H9 (cell line): ENCODE measurements around the gene PROX1. TPM values are rescaled to one million over a fixed set of nuclear protein-coding genes. Genes with fewer than 3 reads are reported as not detected.

Experiments
- DNase-seq: peaks from one replicate; pipeline ENCODE4 v3.0.0-alpha.2; 2017
- H2AFZ ChIP-seq: one replicate; pipeline ENCODE4 v1.6.1; 2013; ENCODE audit warnings: mild to moderate bottlenecking, low read length, control low read depth, moderate library complexity
- H2AK5ac ChIP-seq: 2 replicates; pipeline ENCODE4 v1.6.1; 2013; ENCODE audit warnings: low read length, control low read depth, mixed read lengths; ENCODE audit not compliant: insufficient read length
- H2BK120ac ChIP-seq: one replicate; pipeline ENCODE4 v1.6.1; 2013; ENCODE audit warnings: low read depth, mild to moderate bottlenecking, low read length, control low read depth, inconsistent platforms; ENCODE audit not compliant: poor library complexity, severe bottlenecking
- H2BK12ac ChIP-seq: 2 replicates; pipeline ENCODE4 v1.6.1; 2013; ENCODE audit warnings: low read length, control low read depth, mixed read lengths, low read depth; ENCODE audit not compliant: insufficient read length
- H2BK15ac ChIP-seq: 2 replicates; pipeline ENCODE4 v1.6.1; 2013; ENCODE audit warnings: low read depth, low read length, control low read depth
- H2BK20ac ChIP-seq: one replicate; pipeline ENCODE4 v1.6.1; 2013; ENCODE audit warnings: low read depth, mild to moderate bottlenecking, low read length, control low read depth, inconsistent platforms; ENCODE audit not compliant: poor library complexity, severe bottlenecking
- H2BK5ac ChIP-seq: 2 replicates; pipeline ENCODE4 v1.6.1; 2013; ENCODE audit warnings: low read length, control low read depth, mixed read lengths; ENCODE audit not compliant: insufficient read length
- H3K14ac ChIP-seq: 2 replicates; pipeline ENCODE4 v1.6.1; 2013; ENCODE audit warnings: low read length, control low read depth; ENCODE audit not compliant: insufficient read depth
- H3K18ac ChIP-seq: 2 replicates; pipeline ENCODE4 v1.6.1; 2013; ENCODE audit warnings: low read depth, mild to moderate bottlenecking, mixed read lengths, low read length, control low read depth; ENCODE audit not compliant: insufficient read length
- H3K23ac ChIP-seq: 2 replicates; pipeline ENCODE4 v1.6.1; 2013; ENCODE audit warnings: low read length, control low read depth, mixed read lengths, low read depth; ENCODE audit not compliant: insufficient read length
- H3K23me2 ChIP-seq: 2 replicates; pipeline ENCODE4 v1.6.1; 2013; ENCODE audit warnings: low read depth, mild to moderate bottlenecking, mixed read lengths, low read length, control low read depth; ENCODE audit not compliant: insufficient read length, poor library complexity, severe bottlenecking
- H3K27ac ChIP-seq: 2 replicates; pipeline ENCODE4 v1.5.1; 2013; ENCODE audit warnings: low read length, control low read depth, mixed read lengths, low read depth; ENCODE audit not compliant: insufficient read length
- H3K27me3 ChIP-seq: 2 replicates; pipeline ENCODE4 v1.6.1; 2013; ENCODE audit warnings: low read length, control low read depth, inconsistent platforms; ENCODE audit not compliant: insufficient read depth
- H3K4ac ChIP-seq: 2 replicates; pipeline ENCODE4 v1.6.1; 2013; ENCODE audit warnings: low read depth, mild to moderate bottlenecking, control low read depth, inconsistent platforms, low read length, moderate library complexity
- H3K4me1 ChIP-seq: 2 replicates; pipeline ENCODE4 v1.6.1; 2013; ENCODE audit warnings: low read length, control low read depth, inconsistent platforms; ENCODE audit not compliant: insufficient read depth
- H3K4me2 ChIP-seq: 2 replicates; pipeline ENCODE4 v1.6.1; 2013; ENCODE audit warnings: low read length, control low read depth, mixed read lengths; ENCODE audit not compliant: insufficient read length, insufficient read depth
- H3K56ac ChIP-seq: 2 replicates; pipeline ENCODE4 v1.6.1; 2013; ENCODE audit warnings: low read depth, mild to moderate bottlenecking, mixed read lengths, low read length, control low read depth; ENCODE audit not compliant: insufficient read length
- H3K79me1 ChIP-seq: 2 replicates; pipeline ENCODE4 v1.6.1; 2013; ENCODE audit warnings: low read depth, mild to moderate bottlenecking, moderate library complexity, low read length, control low read depth, inconsistent platforms; ENCODE audit not compliant: insufficient read depth, poor library complexity, severe bottlenecking
- H3K79me2 ChIP-seq: 2 replicates; pipeline ENCODE4 v1.6.1; 2013; ENCODE audit warnings: low read length, control low read depth, inconsistent platforms; ENCODE audit not compliant: insufficient read depth
- H3K9ac ChIP-seq: 2 replicates; pipeline ENCODE4 v1.6.1; 2013; ENCODE audit warnings: low read length, control low read depth, mixed read lengths; ENCODE audit not compliant: insufficient read length; ENCODE audit errors: extremely low read depth
- H3K9me3 ChIP-seq: one replicate; pipeline ENCODE4 v1.6.1; 2013; ENCODE audit warnings: low read depth, low read length, inconsistent platforms; ENCODE audit not compliant: control insufficient read depth
- H3T11ph ChIP-seq: one replicate; pipeline ENCODE4 v1.6.1; 2013; ENCODE audit warnings: mild to moderate bottlenecking, low read length, control low read depth, inconsistent platforms
- H4K20me1 ChIP-seq: one replicate; pipeline ENCODE4 v1.6.1; 2013; ENCODE audit not compliant: control insufficient read depth, insufficient read length, insufficient read depth
- H4K5ac ChIP-seq: 2 replicates; pipeline ENCODE4 v1.6.1; 2013; ENCODE audit warnings: low read depth, mild to moderate bottlenecking, mixed read lengths, low read length, control low read depth; ENCODE audit not compliant: insufficient read length
- H4K8ac ChIP-seq: replicated peaks from 2 replicates; pipeline ENCODE4 v1.6.1; 2013; ENCODE audit warnings: low read length, control low read depth, mixed read lengths, low read depth; ENCODE audit not compliant: insufficient read length
- H4K91ac ChIP-seq: 2 replicates; pipeline ENCODE4 v1.6.1; 2013; ENCODE audit warnings: low read depth, mild to moderate bottlenecking, moderate library complexity, mixed read lengths, low read length, control low read depth; ENCODE audit not compliant: insufficient read length
- H3K27ac Mint-ChIP-seq, 3 experiments: 2 replicates in 2 of 3; 3 replicates in 1 of 3; pipeline ENCODE4 v1.8.0; 2020 to 2021; ENCODE audit warnings: mixed read lengths in 3 of 3, mild to moderate bottlenecking in 1 of 3, moderate library complexity in 1 of 3
- H3K27me3 Mint-ChIP-seq: 2 replicates; pipeline ENCODE4 v1.8.0; 2021; ENCODE audit warnings: low read depth, mild to moderate bottlenecking, moderate library complexity, mixed read lengths
- H3K36me3 Mint-ChIP-seq, 3 experiments: 2 replicates in 2 of 3; 3 replicates in 1 of 3; pipeline ENCODE4 v1.8.0; 2020 to 2021; ENCODE audit warnings: low read depth in 3 of 3, mixed read lengths in 3 of 3; ENCODE audit not compliant: insufficient read depth in 1 of 3
- H3K4me1 Mint-ChIP-seq, 2 experiments: 2 replicates each; pipeline ENCODE4 v1.8.0; 2020; ENCODE audit warnings: mixed read lengths in 2 of 2
- H3K4me3 Mint-ChIP-seq, 2 experiments: 2 replicates in 1 of 2; 3 replicates in 1 of 2; pipeline ENCODE4 v1.8.0; 2020 to 2021; ENCODE audit warnings: mild to moderate bottlenecking in 2 of 2, mixed read lengths in 2 of 2, moderate library complexity in 1 of 2
- H3K9me3 Mint-ChIP-seq, 2 experiments: 2 replicates in 1 of 2; 3 replicates in 1 of 2; pipeline ENCODE4 v1.8.0; 2020; ENCODE audit warnings: mild to moderate bottlenecking in 2 of 2, mixed read lengths in 2 of 2, moderate library complexity in 1 of 2
- WGBS: extraction: QIAGEN DNeasy Blood & Tissue Kit; methylation state at CpG from one replicate; pipeline ENCODE4 v1.1.7; 2013; ENCODE audit warnings: missing lambda C conversion rate, low lambda C conversion rate, mixed read lengths; ENCODE audit not compliant: insufficient read length; ENCODE audit errors: extremely low coverage; 5-methylcytosine and 5-hydroxymethylcytosine counted together
- long read RNA-seq: library from polyadenylated mRNA; unstranded; transcript quantifications from one replicate; pipeline ENCODE4 v2.0.0, GENCODE V29; 2020
- total RNA-seq: library from RNA; stranded (reverse); gene quantifications from 2 replicates; pipeline ENCODE4 v1.2.1, GENCODE V29; 2021
- TF ChIP-seq, protein P1 (sequence below): fragments of 200-600 bp; sonication (generic); conservative IDR thresholded peaks from 3 replicates; pipeline ENCODE4 v1.8.0; 2021; ENCODE audit warnings: antibody characterized with exemption, mild to moderate bottlenecking

PROX1 gene, protein sequence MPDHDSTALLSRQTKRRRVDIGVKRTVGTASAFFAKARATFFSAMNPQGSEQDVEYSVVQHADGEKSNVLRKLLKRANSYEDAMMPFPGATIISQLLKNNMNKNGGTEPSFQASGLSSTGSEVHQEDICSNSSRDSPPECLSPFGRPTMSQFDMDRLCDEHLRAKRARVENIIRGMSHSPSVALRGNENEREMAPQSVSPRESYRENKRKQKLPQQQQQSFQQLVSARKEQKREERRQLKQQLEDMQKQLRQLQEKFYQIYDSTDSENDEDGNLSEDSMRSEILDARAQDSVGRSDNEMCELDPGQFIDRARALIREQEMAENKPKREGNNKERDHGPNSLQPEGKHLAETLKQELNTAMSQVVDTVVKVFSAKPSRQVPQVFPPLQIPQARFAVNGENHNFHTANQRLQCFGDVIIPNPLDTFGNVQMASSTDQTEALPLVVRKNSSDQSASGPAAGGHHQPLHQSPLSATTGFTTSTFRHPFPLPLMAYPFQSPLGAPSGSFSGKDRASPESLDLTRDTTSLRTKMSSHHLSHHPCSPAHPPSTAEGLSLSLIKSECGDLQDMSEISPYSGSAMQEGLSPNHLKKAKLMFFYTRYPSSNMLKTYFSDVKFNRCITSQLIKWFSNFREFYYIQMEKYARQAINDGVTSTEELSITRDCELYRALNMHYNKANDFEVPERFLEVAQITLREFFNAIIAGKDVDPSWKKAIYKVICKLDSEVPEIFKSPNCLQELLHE
- total RNA-seq: 0.72 and 0.83 TPM in 2 replicates
- long read RNA-seq: 0 reads

DNA sequence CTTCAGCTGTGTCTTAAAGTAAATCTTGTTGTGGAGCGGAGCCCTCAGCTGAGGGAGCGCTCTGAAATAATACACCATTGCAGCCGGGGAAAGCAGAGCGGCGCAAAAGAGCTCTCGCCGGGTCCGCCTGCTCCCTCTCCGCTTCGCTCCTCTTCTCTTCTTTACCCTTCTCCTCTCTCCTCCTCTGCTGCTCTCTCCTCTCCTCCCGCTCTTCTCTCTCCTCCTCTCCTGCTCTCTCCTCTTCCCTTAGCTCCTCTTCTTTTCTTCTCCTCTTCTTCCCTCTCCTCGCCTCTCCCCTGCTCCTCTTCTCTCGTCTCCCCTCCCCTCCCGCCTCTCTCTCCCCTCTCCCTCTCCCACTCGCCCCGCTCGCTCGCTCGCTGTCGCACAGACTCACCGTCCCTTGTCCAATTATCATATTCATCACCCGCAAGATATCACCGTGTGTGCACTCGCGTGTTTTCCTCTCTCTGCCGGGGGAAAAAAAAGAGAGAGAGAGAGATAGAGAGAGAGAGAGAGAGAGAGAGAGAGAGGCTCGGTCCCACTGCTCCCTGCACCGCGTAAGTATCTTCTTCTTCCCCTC is at the start of gene PROX1:
TSS of gene PROX1 (plus strand) at position 47 of the 580 bp plus-strand sequence. CDS start 8,563 bp downstream, outside the sequence.
- peak within 1 kb of the TSS; percentile 70 to 98 (median 82); a peak in 5 of 7 replicates for H3K27ac Mint-ChIP-seq
- Histone ChIP-seq H3K4ac (no peak within 1 kb of the TSS), H3K27ac (no peak within 1 kb of the TSS), H3K23ac (no peak within 1 kb of the TSS), H3K27me3 (peaks cover 50% of the 10 kb centered on the region), H3K9ac (peak within 1 kb of the TSS; percentile 10), H3K4me2 (peak within 1 kb of the TSS; percentile 93), H4K8ac (no peak within 1 kb of the TSS), H2BK12ac (no peak within 1 kb of the TSS), H3K79me1 (no peaks in the 10 kb centered on the region), H4K20me1 (no peaks in the 10 kb centered on the region), H3K14ac (no peak within 1 kb of the TSS; the same call in 1 of the 2 replicates), H3K18ac (no peak within 1 kb of the TSS), H3K9me3 (no peaks in the 10 kb centered on the region), H2AFZ (no peak within 1 kb of the TSS), H3K23me2 (peaks cover 33% of the 10 kb centered on the region), H2BK20ac (no peak within 1 kb of the TSS), H3K56ac (no peak within 1 kb of the TSS), H2BK15ac (no peak within 1 kb of the TSS), H3T11ph (no peak within 1 kb of the TSS), H4K91ac (no peak within 1 kb of the TSS), H2AK5ac (no peak within 1 kb of the TSS), H2BK120ac (no peak within 1 kb of the TSS), H2BK5ac (no peak within 1 kb of the TSS), H3K4me1 (no peaks in the 10 kb centered on the region), H3K79me2 (no peaks in the 10 kb centered on the region), H4K5ac (no peak within 1 kb of the TSS)
- H3K4me1 Mint-ChIP-seq: peaks cover 53 to 62% of the 10 kb centered on the region in 2 experiments
- no peaks in the 10 kb centered on the region; a peak in 1 of 5 replicates for H3K9me3 Mint-ChIP-seq
- WGBS: no CpG with 5 or more reads among the region's 29 CpGs
- no peaks in the 10 kb centered on the region for H3K36me3 Mint-ChIP-seq
- no peak for DNase-seq
- peak within 1 kb of the TSS; percentile 81 to 92 for H3K4me3 Mint-ChIP-seq
- H3K27me3 Mint-ChIP-seq: peaks cover 98% of the 10 kb centered on the region
- TF ChIP-seq, protein P1, sequence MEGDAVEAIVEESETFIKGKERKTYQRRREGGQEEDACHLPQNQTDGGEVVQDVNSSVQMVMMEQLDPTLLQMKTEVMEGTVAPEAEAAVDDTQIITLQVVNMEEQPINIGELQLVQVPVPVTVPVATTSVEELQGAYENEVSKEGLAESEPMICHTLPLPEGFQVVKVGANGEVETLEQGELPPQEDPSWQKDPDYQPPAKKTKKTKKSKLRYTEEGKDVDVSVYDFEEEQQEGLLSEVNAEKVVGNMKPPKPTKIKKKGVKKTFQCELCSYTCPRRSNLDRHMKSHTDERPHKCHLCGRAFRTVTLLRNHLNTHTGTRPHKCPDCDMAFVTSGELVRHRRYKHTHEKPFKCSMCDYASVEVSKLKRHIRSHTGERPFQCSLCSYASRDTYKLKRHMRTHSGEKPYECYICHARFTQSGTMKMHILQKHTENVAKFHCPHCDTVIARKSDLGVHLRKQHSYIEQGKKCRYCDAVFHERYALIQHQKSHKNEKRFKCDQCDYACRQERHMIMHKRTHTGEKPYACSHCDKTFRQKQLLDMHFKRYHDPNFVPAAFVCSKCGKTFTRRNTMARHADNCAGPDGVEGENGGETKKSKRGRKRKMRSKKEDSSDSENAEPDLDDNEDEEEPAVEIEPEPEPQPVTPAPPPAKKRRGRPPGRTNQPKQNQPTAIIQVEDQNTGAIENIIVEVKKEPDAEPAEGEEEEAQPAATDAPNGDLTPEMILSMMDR: 0 out of 3 replicates have a peak, but pooled peaks have one; percentile 11
